ENCODE results near the gene LILRB2. TPM values are rescaled to one million over a fixed set of nuclear protein-coding genes. Genes with fewer than 3 reads are reported as not detected.
A peak's percentile ranks its signal among the peaks of the same experiment; 100 is the strongest.

Gene LILRB2
- total RNA-seq, 2 donors from 2014 or later, result not detected

- no peaks in the 10 kb centered on the region for H3K4me1 Mint-ChIP-seq
- TF ChIP-seq CTCF (conservative IDR thresholded peaks at IDR 0.05), result no peak
- H3K27ac Mint-ChIP-seq, result no peak overlapping the region
- no peaks in the 10 kb centered on the region for H3K36me3 Mint-ChIP-seq (ENCODE audit: low read depth)
- peaks cover 2% of the 10 kb centered on the region for H3K27me3 Mint-ChIP-seq (ENCODE audit: insufficient read depth)
- Histone ChIP-seq H3K4me1 (ENCODE audit: control insufficient read depth, insufficient read depth, low read length) (no peaks in the 10 kb centered on the region), H3K9me3 (ENCODE audit: control insufficient read depth, low read length) (no peaks in the 10 kb centered on the region), H3K27ac (ENCODE audit: low read depth, low read length) (no peak overlapping the region), H3K9ac (ENCODE audit: extremely low read depth, low read length, poor library complexity, severe bottlenecking) (no peak overlapping the region), H3K36me3 (ENCODE audit: control insufficient read depth, insufficient read depth, low read length) (no peaks in the 10 kb centered on the region), H3K4me3 (ENCODE audit: low read length) (no peak overlapping the region), H3K27me3 (ENCODE audit: control insufficient read depth, insufficient read depth, low read length, poor library complexity, severe bottlenecking) (no peaks in the 10 kb centered on the region)
- peak; percentile 37 for DNase-seq
- no peaks in the 10 kb centered on the region for H3K9me3 Mint-ChIP-seq
- no peak overlapping the region for H3K4me3 Mint-ChIP-seq
- WGBS, 2 experiments (ENCODE audit: insufficient coverage in 1 of 2, insufficient read length in 1 of 2), result 83 to 89% methylated on average over 8 to 19 of the region's 19 CpGs
These were observed 24.4 kb downstream of the LILRB2 start for GRCh38 chr19:54256250-54257115.

- Histone ChIP-seq H3K9ac (ENCODE audit: extremely low read depth, low read length, poor library complexity, severe bottlenecking) (no peak overlapping the region), H3K27ac (ENCODE audit: low read depth, low read length) (no peak overlapping the region), H3K4me1 (ENCODE audit: control insufficient read depth, insufficient read depth, low read length) (no peaks in the 10 kb centered on the region), H3K36me3 (ENCODE audit: control insufficient read depth, insufficient read depth, low read length) (no peaks in the 10 kb centered on the region), H3K27me3 (ENCODE audit: control insufficient read depth, insufficient read depth, low read length, poor library complexity, severe bottlenecking) (no peaks in the 10 kb centered on the region), H3K4me3 (ENCODE audit: low read length) (no peak overlapping the region), H3K9me3 (ENCODE audit: control insufficient read depth, low read length) (no peaks in the 10 kb centered on the region)
- WGBS, 2 experiments (ENCODE audit: insufficient coverage in 1 of 2, insufficient read length in 1 of 2), result 84 to 90% methylated on average over 14 to 26 of the region's 26 CpGs
- no peaks in the 10 kb centered on the region for H3K9me3 Mint-ChIP-seq
- TF ChIP-seq CTCF (conservative IDR thresholded peaks at IDR 0.05), result no peak
- no peak overlapping the region for H3K27ac Mint-ChIP-seq
- H3K4me3 Mint-ChIP-seq, result no peak overlapping the region
- no peaks in the 10 kb centered on the region for H3K36me3 Mint-ChIP-seq (ENCODE audit: low read depth)
- peak; percentile 51 for DNase-seq
- no peaks in the 10 kb centered on the region for H3K4me1 Mint-ChIP-seq
- H3K27me3 Mint-ChIP-seq (ENCODE audit: insufficient read depth), result peaks cover 5% of the 10 kb centered on the region
These were observed 25.7 kb downstream of the LILRB2 start for GRCh38 chr19:54255105-54255775.

- peak; percentile 59 for DNase-seq
- TF ChIP-seq CTCF (conservative IDR thresholded peaks at IDR 0.05), result no peak
- WGBS, 2 experiments (ENCODE audit: insufficient coverage in 1 of 2, insufficient read length in 1 of 2), result 87 to 91% methylated on average over 4 to 17 of the region's 17 CpGs
These were observed 26.6 kb downstream of the LILRB2 start for GRCh38 chr19:54254195-54254906.

More at GRCh38 chr19:54254195-54254906, 26.6 kb downstream of the LILRB2 start:
- H3K9ac ChIP-seq (ENCODE audit: extremely low read depth, low read length, poor library complexity, severe bottlenecking), result no peak overlapping the region
- H3K4me3 ChIP-seq (ENCODE audit: low read length), result no peak overlapping the region
- no peak overlapping the region for H3K27ac ChIP-seq (ENCODE audit: low read depth, low read length)
- no peaks in the 10 kb centered on the region for H3K9me3 ChIP-seq (ENCODE audit: control insufficient read depth, low read length)
- Mint-ChIP-seq H3K27ac (no peak overlapping the region), H3K4me3 (no peak overlapping the region), H3K9me3 (no peaks in the 10 kb centered on the region), H3K36me3 (ENCODE audit: low read depth) (no peaks in the 10 kb centered on the region), H3K4me1 (no peaks in the 10 kb centered on the region), H3K27me3 (ENCODE audit: insufficient read depth) (peaks cover 9% of the 10 kb centered on the region)
- no peaks in the 10 kb centered on the region for H3K27me3 ChIP-seq (ENCODE audit: control insufficient read depth, insufficient read depth, low read length, poor library complexity, severe bottlenecking)
- no peaks in the 10 kb centered on the region for H3K36me3 ChIP-seq (ENCODE audit: control insufficient read depth, insufficient read depth, low read length)
- no peaks in the 10 kb centered on the region for H3K4me1 ChIP-seq (ENCODE audit: control insufficient read depth, insufficient read depth, low read length)
